K562 (cell line): ENCODE results near the gene ARHGAP24. TPM values are rescaled to one million over a fixed set of nuclear protein-coding genes. Genes with fewer than 3 reads are reported as not detected.

Source experiments
- ATAC-seq: fragments of 200-7000 bp; cut with Tn5 transposase; 3 replicates; pipeline ENCODE4 v1.9.1; 2020; ENCODE audit warnings: moderate library complexity
- BruUV-seq: library from RNA; stranded (reverse); fragments of 400-500 nt; replicated peaks from 2 replicates; lab custom pipeline; 2021; lab: Mats Ljungman, UMichigan
- CTCF ChIA-PET: fragments of 300-600 bp; formaldehyde crosslinking; extraction: SDS; loops from one replicate; lab custom pipeline; 2021; ENCODE audit warnings: low intra/inter-chr PET ratio; lab: Yijun Ruan, JAX
- POLR2A ChIA-PET: fragments of 300-600, 350-650 bp; sonication (Branson Sonifier 250); formaldehyde crosslinking; extraction: SDS; loops from one replicate; lab custom pipeline; 2021; ENCODE audit warnings: antibody characterized with exemption, inconsistent platforms; lab: Yijun Ruan, JAX
- DNase-seq, 4 experiments: peaks; one replicate each; pipeline versions ENCODE4 v3.0.0 to v3.0.0-alpha.2; 2011 to 2018; ENCODE audit warnings: low spot score in 3 of 4, mixed read lengths in 3 of 4; ENCODE audit errors: extremely low read depth in 1 of 4
- FAIRE-seq: peaks from 2 replicates; lab custom pipeline; 2011; peaks lifted over from hg19 to GRCh38; lab: Jason Lieb, UNC
- H2AFZ ChIP-seq: 2 replicates; pipeline ENCODE4 v1.6.0; 2011; ENCODE audit warnings: low read depth, low read length, control low read depth, inconsistent platforms
- H3K27ac ChIP-seq: fragments of 200-600 bp; 3 replicates; pipeline ENCODE4 v1.8.0; 2011; ENCODE audit warnings: low read depth, mild to moderate bottlenecking, control low read depth, inconsistent platforms, low read length, moderate library complexity, mixed read lengths; ENCODE audit errors: extremely low read depth
- H3K27me3 ChIP-seq, 2 experiments: fragments of 300-600 bp in 1 of 2; 2 replicates in 1 of 2; 3 replicates in 1 of 2; pipeline versions ENCODE4 v1.6.0 to v1.8.0; 2011; ENCODE audit warnings: inconsistent platforms in 2 of 2, low read length in 2 of 2, mild to moderate bottlenecking in 1 of 2, mixed read lengths in 1 of 2, moderate library complexity in 1 of 2; ENCODE audit not compliant: control insufficient read depth in 2 of 2, insufficient read depth in 2 of 2
- H3K36me3 ChIP-seq: fragments of 300-600 bp; 3 replicates; pipeline ENCODE4 v1.8.0; 2011; ENCODE audit warnings: mild to moderate bottlenecking, low read length, inconsistent platforms; ENCODE audit not compliant: control insufficient read depth, insufficient read depth
- H3K4me1 ChIP-seq, 2 experiments: fragments of 200-600 bp in 1 of 2; replicated peaks in 1 of 2; 2 replicates in 1 of 2; 3 replicates in 1 of 2; pipeline versions ENCODE4 v1.5.1 to v1.8.0; 2011; ENCODE audit warnings: inconsistent platforms in 2 of 2, low read length in 2 of 2, mild to moderate bottlenecking in 1 of 2, mixed read lengths in 1 of 2, moderate library complexity in 1 of 2; ENCODE audit not compliant: control insufficient read depth in 2 of 2, insufficient read depth in 2 of 2
- H3K4me2 ChIP-seq: 2 replicates; pipeline ENCODE4 v1.6.1; 2011; ENCODE audit warnings: low read length, control low read depth, inconsistent platforms, mixed read lengths; ENCODE audit not compliant: insufficient read depth
- H3K4me3 ChIP-seq: fragments of 200-600 bp; sonication (generic), shearing (Covaris generic); 2 replicates; pipeline ENCODE4 v1.5.1; 2016; ENCODE audit warnings: control low read depth, inconsistent platforms
- H3K79me2 ChIP-seq: fragments of 200-600 bp; 3 replicates; pipeline ENCODE4 v1.8.0; 2011; ENCODE audit warnings: low read length, inconsistent platforms; ENCODE audit not compliant: control insufficient read depth, insufficient read depth
- H3K9ac ChIP-seq, 2 experiments: 2 replicates each; pipeline versions ENCODE4 v1.6.0 to v1.6.1; 2011; ENCODE audit warnings: low read depth in 2 of 2, low read length in 2 of 2, control low read depth in 1 of 2, inconsistent platforms in 1 of 2, mild to moderate bottlenecking in 1 of 2, mixed read lengths in 1 of 2; ENCODE audit not compliant: insufficient read depth in 1 of 2
- H3K9me1 ChIP-seq: one replicate; pipeline ENCODE4 v1.6.0; 2011; ENCODE audit warnings: inconsistent platforms, mild to moderate bottlenecking, low read length, moderate library complexity; ENCODE audit not compliant: control insufficient read depth, insufficient read depth
- H3K9me3 ChIP-seq: replicated peaks from 2 replicates; pipeline ENCODE4 v1.5.1; 2011; ENCODE audit warnings: low read depth, low read length, inconsistent platforms; ENCODE audit not compliant: control insufficient read depth, insufficient read depth
- H4K20me1 ChIP-seq: replicated peaks from 2 replicates; pipeline ENCODE4 v1.6.1; 2011; ENCODE audit warnings: low read length, inconsistent platforms, mixed read lengths; ENCODE audit not compliant: control insufficient read depth, insufficient read depth
- DPF2 ChIP-seq: fragments of 450-650 bp; IDR thresholded peaks from 2 replicates; pipeline ENCODE4 v1.6.1; 2016
- FOXM1 ChIP-seq, 2 experiments: fragments of 450-650 bp in 1 of 2; sonication (generic) in 1 of 2; formaldehyde crosslinking in 1 of 2; IDR thresholded peaks; 2 replicates each; pipeline versions ENCODE4 v1.6.1 to v1.9.0; 2017 to 2022; ENCODE audit warnings: low read depth in 2 of 2, mild to moderate bottlenecking in 2 of 2, missing genetic modification reagents in 1 of 2, moderate library complexity in 1 of 2
- HMG20A ChIP-seq: fragments of 450-650 bp; formaldehyde crosslinking; conservative IDR thresholded peaks from 2 replicates; pipeline ENCODE4 v1.4.0; 2020; ENCODE audit warnings: mild to moderate bottlenecking, mixed read lengths
- IRF9 ChIP-seq: fragments of 450-650 bp; IDR thresholded peaks from 2 replicates; pipeline ENCODE4 v1.6.1; 2016; ENCODE audit warnings: missing biosample characterization, missing genetic modification characterization
- MAZ ChIP-seq, 2 experiments: fragments of 450-650 bp in 1 of 2; sonication (generic) in 1 of 2; formaldehyde crosslinking; IDR thresholded peaks in 1 of 2; conservative IDR thresholded peaks in 1 of 2; 2 replicates each; pipeline versions ENCODE4 v1.4.0 to v1.5.0; 2020; ENCODE audit warnings: mild to moderate bottlenecking in 1 of 2, missing genetic modification reagents in 1 of 2
- MXI1 ChIP-seq: IDR thresholded peaks from 2 replicates; pipeline ENCODE4 v1.6.1; 2011; ENCODE audit warnings: low read depth, mild to moderate bottlenecking, improper control_type of control experiment, low read length
- MYNN ChIP-seq, 2 experiments: sonication (generic); formaldehyde crosslinking in 1 of 2; IDR thresholded peaks; 2 replicates each; pipeline versions ENCODE4 v1.5.0 to v1.6.1; 2016 to 2020; ENCODE audit warnings: antibody characterized with exemption in 1 of 2, missing genetic modification reagents in 1 of 2
- NELFE ChIP-seq: IDR thresholded peaks from 2 replicates; pipeline ENCODE4 v1.6.1; 2011; ENCODE audit warnings: mild to moderate bottlenecking; ENCODE audit not compliant: insufficient read depth, insufficient read length
- NFRKB ChIP-seq: fragments of 450-650 bp; IDR thresholded peaks from 2 replicates; pipeline ENCODE4 v1.6.1; 2016; ENCODE audit warnings: low read depth
- PCBP1 ChIP-seq: fragments of 200-400 bp; formaldehyde crosslinking; IDR thresholded peaks from 2 replicates; pipeline ENCODE4 v1.6.1; 2018; ENCODE audit warnings: mild to moderate bottlenecking, low read depth, low read length; ENCODE audit not compliant: poor library complexity, severe bottlenecking
- SIN3B ChIP-seq: fragments of 450-650 bp; IDR thresholded peaks from 2 replicates; pipeline ENCODE4 v1.6.1; 2017; ENCODE audit warnings: low read depth, mild to moderate bottlenecking, moderate library complexity
- ZNF143 ChIP-seq: sonication (generic); formaldehyde crosslinking; IDR thresholded peaks from 2 replicates; pipeline ENCODE4 v1.9.0; 2022; ENCODE audit warnings: mild to moderate bottlenecking, missing genetic modification reagents
- ZNF24 ChIP-seq: fragments of 450-650 bp; IDR thresholded peaks from 2 replicates; pipeline ENCODE4 v1.6.1; 2016
- ZNF655 ChIP-seq: fragments of 250-450 bp; sonication (Bioruptor Pico); IDR thresholded peaks from 2 replicates; pipeline ENCODE4 v1.5.0; 2021
- ZNF77 ChIP-seq: fragments of 250-450 bp; sonication (Bioruptor Pico); IDR thresholded peaks from 2 replicates; pipeline ENCODE4 v1.5.0; 2020
- WGBS: fragments of 100-300 bp; shearing (Covaris generic); methylation state at CpG from one replicate; pipeline ENCODE4 v1.1.6; 2016; ENCODE audit warnings: low coverage, mixed read lengths; ENCODE audit not compliant: insufficient coverage; ENCODE audit errors: missing lambda C conversion rate; 5-methylcytosine and 5-hydroxymethylcytosine counted together
- in situ Hi-C: fragments of 300-500 bp; cut with MboI; formaldehyde crosslinking; loops from 4 replicates; pipeline ENCODE4 v1.15.0; 2018; ENCODE audit warnings: inconsistent platforms, mixed read lengths
- intact Hi-C: fragments of 100-400 bp; cut with micrococcal nuclease; formaldehyde crosslinking; loops from 2 replicates; pipeline ENCODE4 v1.14.2; 2022
- polyA plus RNA-seq, 8 experiments: library from polyadenylated mRNA; depleted of rRNA in 4 of 8; stranded (reverse) in 5 of 8; unstranded in 3 of 8; fragments of >200 nt; fragmentation: Nextera tagmentation in 2 of 8; fragmentation: Illumina TruSeq in 1 of 8; extraction: Ambion mirVana in 2 of 8; extraction: Trizol in 1 of 8; gene quantifications; 2 replicates each; pipeline versions ENCODE4 v1.2.1 to v1.2.3, GENCODE V29; 2011 to 2014; ENCODE audit warnings: inconsistent platforms in 1 of 8, missing spikeins in 1 of 8
- total RNA-seq, 7 experiments: library from RNA; depleted of rRNA in 6 of 7; stranded (reverse); fragments of >200 nt in 6 of 7; fragmentation: Illumina TruSeq in 2 of 7; extraction: Trizol in 2 of 7; gene quantifications; 2 replicates each; pipeline versions ENCODE4 v1.2.1 to v1.2.3, GENCODE V29; 2011 to 2021; ENCODE audit warnings: low replicate concordance in 1 of 7

ARHGAP24 gene
- total and polyA plus RNA-seq, 9 of the 15 experiments (the other 6 are each of a cell fraction or from before 2014, with no cell fraction given) = 8.0 to 22.6 (median 14.0) TPM

- intact Hi-C loops = no loop called here
- no peak overlapping the region for H3K4me2 ChIP-seq
- no peaks in the 10 kb centered on the region for H3K27me3 ChIP-seq
- no peak overlapping the region for H2AFZ ChIP-seq
- H3K4me3 ChIP-seq = no peak overlapping the region
- H3K27ac ChIP-seq = no peak overlapping the region
- no peak for FAIRE-seq
- DNase-seq = no peak
- no peak overlapping the region for H3K9ac ChIP-seq
- 82% methylated on average over 4 of the region's 4 CpGs for WGBS
- no peaks in the 10 kb centered on the region for H3K9me1 ChIP-seq
- POLR2A ChIA-PET = no interaction called here
- H3K79me2 ChIP-seq = no peaks in the 10 kb centered on the region
- in situ Hi-C loops = no loop called here
- no peaks in the 10 kb centered on the region for H4K20me1 ChIP-seq
- no peaks in the 10 kb centered on the region for H3K36me3 ChIP-seq
- H3K9me3 ChIP-seq = no peaks in the 10 kb centered on the region; the same call in 1 of the 2 replicates
- TF ChIP-seq ZNF24 (no peak), IRF9 (tag) (no peak), HMG20A (CRISPR knock-in tag) (no peak), MAZ (CRISPR knock-in tag; conservative IDR thresholded peaks at IDR 0.05 in 1 of 2, IDR thresholded peaks at IDR 0.05 in 1 of 2) (no peak), NFRKB (no peak), ZNF143 (CRISPR knock-in tag) (no peak), NELFE (no peak), ZNF77 (no peak), PCBP1 (no peak), MYNN (IDR thresholded peaks at IDR 0.05) (no peak), MYNN (CRISPR knock-in tag; IDR thresholded peaks at IDR 0.05) (no peak), FOXM1 (IDR thresholded peaks at IDR 0.05; ENCODE audit: low read depth) (no peak), FOXM1 (CRISPR knock-in tag; IDR thresholded peaks at IDR 0.05; ENCODE audit: low read depth) (no peak), DPF2 (no peak), SIN3B (no peak), MXI1 (no peak), ZNF655 (CRISPR knock-in tag) (no peak)
- TF ChIP-seq, all 486 proteins: peak for 0
- CTCF ChIA-PET = no interaction called here
- peaks cover 0 to 4% of the 10 kb centered on the region in 2 experiments; a peak in 2 of 5 replicates for H3K4me1 ChIP-seq
- ATAC-seq = no peak
- no TSS peak for BruUV-seq
These were observed 486.9 kb downstream of the ARHGAP24 start for GRCh38 chr4:85961887-85962286.
